22Rv1 (cell line): ENCODE results near the gene RALGAPA1.

Source experiments
- H3K27ac ChIP-seq: fragments of 450-650 bp; 2 replicates; pipeline ENCODE4 v1.5.1; 2017
- ZFX ChIP-seq: fragments of 450-650 bp; IDR thresholded peaks from 2 replicates; pipeline ENCODE4 v1.6.1; 2017; ENCODE audit warnings: antibody characterized with exemption, borderline replicate concordance
- TF ChIP-seq, protein P1 (sequence below): fragments of 450-650 bp; IDR thresholded peaks from 2 replicates; pipeline ENCODE4 v1.5.1; 2017; ENCODE audit warnings: mild to moderate bottlenecking

The RALGAPA1 gene

DNA sequence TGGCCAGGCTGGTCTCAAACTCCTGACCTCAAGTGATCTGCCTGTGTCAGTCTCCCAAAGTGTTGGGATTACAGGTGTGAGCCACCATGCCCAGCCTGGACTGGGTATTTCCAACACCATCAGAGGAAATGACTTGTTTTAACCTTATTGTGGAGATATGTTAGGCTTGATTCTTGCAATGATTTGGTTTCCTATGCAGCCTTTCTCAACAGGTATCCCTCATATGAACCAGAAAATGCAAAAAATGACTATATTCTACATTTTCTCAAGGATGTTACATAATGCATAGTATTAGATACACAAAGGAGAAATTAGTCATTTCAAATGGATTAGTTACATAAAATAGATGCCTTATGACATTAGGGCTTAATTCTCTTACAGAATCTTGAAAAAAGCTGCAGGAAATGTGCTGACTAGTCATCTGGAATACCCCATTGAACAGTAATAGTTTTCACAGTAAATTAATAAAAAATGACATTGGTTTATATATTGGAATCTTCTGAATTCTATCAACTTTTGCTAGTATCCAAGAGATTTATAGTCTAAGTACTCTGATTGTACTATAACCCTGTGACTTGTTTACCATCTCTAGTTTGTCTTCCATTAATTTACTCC is 142.6 kb downstream of the RALGAPA1 start:
- H3K27ac ChIP-seq: no peak overlapping the region
- TF ChIP-seq, protein P1, sequence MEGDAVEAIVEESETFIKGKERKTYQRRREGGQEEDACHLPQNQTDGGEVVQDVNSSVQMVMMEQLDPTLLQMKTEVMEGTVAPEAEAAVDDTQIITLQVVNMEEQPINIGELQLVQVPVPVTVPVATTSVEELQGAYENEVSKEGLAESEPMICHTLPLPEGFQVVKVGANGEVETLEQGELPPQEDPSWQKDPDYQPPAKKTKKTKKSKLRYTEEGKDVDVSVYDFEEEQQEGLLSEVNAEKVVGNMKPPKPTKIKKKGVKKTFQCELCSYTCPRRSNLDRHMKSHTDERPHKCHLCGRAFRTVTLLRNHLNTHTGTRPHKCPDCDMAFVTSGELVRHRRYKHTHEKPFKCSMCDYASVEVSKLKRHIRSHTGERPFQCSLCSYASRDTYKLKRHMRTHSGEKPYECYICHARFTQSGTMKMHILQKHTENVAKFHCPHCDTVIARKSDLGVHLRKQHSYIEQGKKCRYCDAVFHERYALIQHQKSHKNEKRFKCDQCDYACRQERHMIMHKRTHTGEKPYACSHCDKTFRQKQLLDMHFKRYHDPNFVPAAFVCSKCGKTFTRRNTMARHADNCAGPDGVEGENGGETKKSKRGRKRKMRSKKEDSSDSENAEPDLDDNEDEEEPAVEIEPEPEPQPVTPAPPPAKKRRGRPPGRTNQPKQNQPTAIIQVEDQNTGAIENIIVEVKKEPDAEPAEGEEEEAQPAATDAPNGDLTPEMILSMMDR: no peak
- TF ChIP-seq ZFX: no peak

DNA sequence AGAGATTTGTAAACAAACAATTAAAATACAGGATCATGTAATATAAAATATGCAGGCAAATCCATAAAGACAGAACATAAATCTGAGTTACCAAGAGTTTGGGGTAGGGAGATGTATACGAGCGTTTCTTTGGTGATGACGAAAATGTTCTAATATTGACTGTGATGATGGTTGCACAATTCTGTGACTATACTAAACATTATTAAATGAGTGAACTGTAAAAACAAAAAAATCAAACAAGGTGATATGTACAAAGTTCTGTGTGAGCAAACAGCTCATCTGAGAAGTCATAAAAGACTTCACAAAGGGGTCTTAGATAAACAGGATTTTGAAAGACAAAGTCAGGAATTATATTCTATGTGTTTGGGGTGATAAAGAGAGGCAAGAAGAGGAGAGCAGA is 147.2 kb downstream of the RALGAPA1 start:
- no peak overlapping the region for H3K27ac ChIP-seq
- TF ChIP-seq, protein P1: no peak
- TF ChIP-seq ZFX: no peak

DNA sequence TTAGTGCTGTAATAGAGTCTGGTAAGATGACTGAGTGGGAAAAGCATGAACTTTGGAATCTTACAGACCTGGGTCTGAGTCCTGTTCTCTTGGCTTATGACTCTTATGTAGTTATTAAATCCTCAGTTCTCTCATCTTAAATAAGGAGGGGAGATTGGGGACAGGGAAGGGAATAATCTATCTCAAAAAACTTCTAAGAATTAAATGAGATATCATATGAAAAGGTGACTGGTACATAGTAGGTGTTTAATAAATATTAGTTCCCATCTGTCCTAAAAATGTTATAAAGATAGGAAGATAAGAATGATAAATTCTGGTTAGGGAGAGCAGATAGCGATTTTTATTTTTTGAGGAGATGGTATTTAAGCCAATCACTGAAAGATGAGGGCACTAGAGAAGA is 156.1 kb downstream of the RALGAPA1 start:
- TF ChIP-seq, protein P1: no peak
- no peak for TF ChIP-seq ZFX
- H3K27ac ChIP-seq: no peak overlapping the region

DNA sequence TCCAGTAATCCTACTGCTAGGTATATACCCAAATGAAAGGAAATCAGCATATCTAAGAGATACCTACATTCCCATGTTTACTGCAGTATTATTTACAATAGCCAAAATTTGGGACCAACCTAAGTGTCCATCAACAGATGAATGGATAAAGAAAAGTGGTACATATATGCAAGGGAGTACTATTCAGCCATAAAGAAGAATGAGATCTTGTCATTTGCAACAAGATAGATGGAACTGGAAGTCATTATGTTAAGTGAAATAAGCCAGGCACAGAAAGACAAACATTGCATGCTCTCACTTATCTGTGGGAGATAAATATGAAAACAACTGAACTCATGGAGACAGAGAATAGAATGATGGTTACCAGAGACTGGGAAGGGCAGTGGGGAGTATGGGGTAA is 165.6 kb downstream of the RALGAPA1 start:
- no peak for TF ChIP-seq ZFX
- TF ChIP-seq, protein P1: no peak
- no peak overlapping the region for H3K27ac ChIP-seq

DNA sequence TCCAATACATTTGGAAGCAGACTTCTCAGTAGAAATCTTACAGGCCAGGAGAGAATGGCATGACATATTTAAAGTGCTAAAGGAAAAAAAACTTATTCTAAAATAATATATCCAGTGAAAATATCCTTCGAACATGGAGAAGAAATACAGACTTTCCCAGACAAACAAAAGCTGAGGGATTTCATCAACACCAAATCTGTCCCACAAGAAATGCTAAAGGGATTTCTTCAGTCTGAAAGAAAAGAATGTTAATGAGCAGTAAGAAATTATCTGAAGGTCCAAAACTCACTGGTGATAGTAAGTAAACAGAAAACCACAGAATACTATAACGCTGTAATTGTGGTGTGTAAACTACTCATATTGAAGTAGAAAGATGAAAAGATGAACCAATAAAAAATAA is 171.2 kb downstream of the RALGAPA1 start:
- TF ChIP-seq, protein P1: no peak
- TF ChIP-seq ZFX: no peak
- H3K27ac ChIP-seq: no peak overlapping the region

DNA sequence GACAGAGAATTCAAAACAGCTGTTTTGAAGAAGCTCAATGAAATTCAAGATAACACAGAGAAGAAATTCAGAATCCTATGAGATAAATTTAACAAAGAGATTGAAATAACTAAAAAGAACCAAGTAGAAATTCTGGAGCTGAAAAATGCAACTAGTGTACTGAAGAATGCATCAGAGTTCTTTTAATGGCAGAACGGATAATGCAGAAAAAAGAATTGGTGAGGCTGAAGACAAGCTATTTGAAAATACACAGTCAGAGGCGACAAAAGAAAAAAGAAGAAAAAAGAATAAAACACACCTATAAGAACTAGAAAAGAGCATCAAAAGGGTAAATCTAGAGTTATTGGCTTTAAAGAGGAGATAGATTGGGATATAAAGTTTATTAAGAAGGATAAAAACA is 171.8 kb downstream of the RALGAPA1 start:
- no peak overlapping the region for H3K27ac ChIP-seq
- TF ChIP-seq, protein P1: no peak
- TF ChIP-seq ZFX: no peak

DNA sequence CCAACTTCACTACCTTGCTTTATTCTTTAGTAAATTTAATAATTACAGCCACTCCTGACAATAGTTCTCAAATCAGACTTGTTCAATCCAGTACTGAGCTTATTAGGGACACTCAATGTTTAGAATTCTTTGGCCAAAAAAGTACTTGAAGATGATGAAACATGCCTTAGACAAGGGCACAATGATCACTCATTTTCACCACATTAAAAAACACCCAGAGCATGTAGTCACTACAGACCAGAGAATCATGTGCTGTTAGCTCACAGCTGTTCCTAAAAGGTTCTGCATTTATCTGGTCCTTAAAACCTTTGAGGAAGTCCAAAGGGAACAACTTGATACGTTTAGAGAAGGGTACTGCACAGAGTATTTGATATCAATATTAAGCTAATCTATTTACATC is 176.4 kb downstream of the RALGAPA1 start:
- no peak overlapping the region for H3K27ac ChIP-seq

More for the DNA sequence above, 176.4 kb downstream of the RALGAPA1 start:
- no peak for TF ChIP-seq ZFX
- TF ChIP-seq, protein P1: no peak
